ENCODE results near the gene SGK1.

GRCh38 chr6:134340179-134340975 lies 22.5 kb upstream of the SGK1 start:
- TF ChIP-seq CTCF (IDR thresholded peaks at IDR 0.05) (no peak), POLR2A (IDR thresholded peaks at IDR 0.05) (no peak)

Data from Peyer's patch (tissue), 4 donors.